Esophagus squamous epithelium (tissue), 5 donors: ENCODE data around the gene PIM1. TPM values are rescaled to one million over a fixed set of nuclear protein-coding genes. Genes with fewer than 3 reads are reported as not detected.

Source experiments
- DNase-seq: peaks from one replicate; lab custom pipeline; 2025; lab: John Stamatoyannopoulos, UW
- H3K27ac ChIP-seq, 4 donors: fragments of 200-600 bp; sonication (generic); one replicate each; pipeline ENCODE4 v1.5.1; 2016 to 2019; ENCODE audit warnings: mild to moderate bottlenecking in 1 of 4
- H3K27me3 ChIP-seq, 4 donors: fragments of 200-600 bp; sonication (generic); 1 replicate in 3 of 4; 2 replicates in 1 of 4; pipeline versions ENCODE4 v1.5.1 to v1.6.0; 2017 to 2021; ENCODE audit warnings: antibody characterized with exemption in 1 of 4
- H3K36me3 ChIP-seq, 3 donors: fragments of 200-600 bp; sonication (generic); one replicate each; pipeline ENCODE4 v1.5.1; 2016 to 2019
- H3K4me1 ChIP-seq, 3 donors: fragments of 200-600 bp; sonication (generic); one replicate each; pipeline ENCODE4 v1.5.1; 2017 to 2019
- H3K4me3 ChIP-seq, 4 donors: fragments of 200-600 bp; sonication (generic); 1 replicate in 3 of 4; 2 replicates in 1 of 4; pipeline ENCODE4 v1.5.1; 2016 to 2019; ENCODE audit warnings: mild to moderate bottlenecking in 2 of 4, moderate library complexity in 1 of 4
- H3K9me3 ChIP-seq, 3 donors: fragments of 200-600 bp; sonication (generic); one replicate each; pipeline ENCODE4 v1.5.1; 2016 to 2019
- POLR2A ChIP-seq, 4 donors: fragments of 450-650 bp; IDR thresholded peaks; one replicate each; pipeline ENCODE4 v1.6.1; 2017; ENCODE audit warnings: antibody characterized with exemption in 4 of 4, mild to moderate bottlenecking in 4 of 4, moderate library complexity in 3 of 4
- WGBS, 2 donors: methylation state at CpG; one replicate each; pipeline ENCODE4 v1.1.5; 2018; 5-methylcytosine and 5-hydroxymethylcytosine counted together
- intact Hi-C: fragments of 100-400 bp; cut with DNase I; formaldehyde crosslinking; loops from one replicate; pipeline ENCODE4 v1.15.0; 2022
- total RNA-seq, 4 donors: library from RNA; depleted of rRNA; stranded (reverse); fragments of >200 nt; gene quantifications; one replicate each; pipeline ENCODE4 v1.1.0, GENCODE V29; 2016
- TF ChIP-seq, protein P1 (sequence below), 6 experiments: fragments of 450-650 bp in 4 of 6; fragments of 200-600 bp in 2 of 6; sonication (generic) in 2 of 6; IDR thresholded peaks; one replicate each; pipeline ENCODE4 v1.5.1; 2016 to 2019; ENCODE audit warnings: antibody characterized with exemption in 6 of 6, mild to moderate bottlenecking in 4 of 6, moderate library complexity in 4 of 6
- donor health status: DM: yes; HTN: yes; CAD: no.

PIM1 gene
- total RNA-seq, 4 donors from 2014 or later = 57.3 to 206 (median 96.6) TPM

DNA sequence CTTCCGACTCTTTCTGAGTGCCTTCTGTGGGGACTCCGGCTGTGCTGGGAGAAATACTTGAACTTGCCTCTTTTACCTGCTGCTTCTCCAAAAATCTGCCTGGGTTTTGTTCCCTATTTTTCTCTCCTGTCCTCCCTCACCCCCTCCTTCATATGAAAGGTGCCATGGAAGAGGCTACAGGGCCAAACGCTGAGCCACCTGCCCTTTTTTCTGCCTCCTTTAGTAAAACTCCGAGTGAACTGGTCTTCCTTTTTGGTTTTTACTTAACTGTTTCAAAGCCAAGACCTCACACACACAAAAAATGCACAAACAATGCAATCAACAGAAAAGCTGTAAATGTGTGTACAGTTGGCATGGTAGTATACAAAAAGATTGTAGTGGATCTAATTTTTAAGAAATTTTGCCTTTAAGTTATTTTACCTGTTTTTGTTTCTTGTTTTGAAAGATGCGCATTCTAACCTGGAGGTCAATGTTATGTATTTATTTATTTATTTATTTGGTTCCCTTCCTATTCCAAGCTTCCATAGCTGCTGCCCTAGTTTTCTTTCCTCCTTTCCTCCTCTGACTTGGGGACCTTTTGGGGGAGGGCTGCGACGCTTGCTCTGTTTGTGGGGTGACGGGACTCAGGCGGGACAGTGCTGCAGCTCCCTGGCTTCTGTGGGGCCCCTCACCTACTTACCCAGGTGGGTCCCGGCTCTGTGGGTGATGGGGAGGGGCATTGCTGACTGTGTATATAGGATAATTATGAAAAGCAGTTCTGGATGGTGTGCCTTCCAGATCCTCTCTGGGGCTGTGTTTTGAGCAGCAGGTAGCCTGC lies 4.8 kb downstream of the PIM1 start:
- no peak for TF ChIP-seq POLR2A (IDR thresholded peaks at IDR 0.05)
- TF ChIP-seq, protein P1, sequence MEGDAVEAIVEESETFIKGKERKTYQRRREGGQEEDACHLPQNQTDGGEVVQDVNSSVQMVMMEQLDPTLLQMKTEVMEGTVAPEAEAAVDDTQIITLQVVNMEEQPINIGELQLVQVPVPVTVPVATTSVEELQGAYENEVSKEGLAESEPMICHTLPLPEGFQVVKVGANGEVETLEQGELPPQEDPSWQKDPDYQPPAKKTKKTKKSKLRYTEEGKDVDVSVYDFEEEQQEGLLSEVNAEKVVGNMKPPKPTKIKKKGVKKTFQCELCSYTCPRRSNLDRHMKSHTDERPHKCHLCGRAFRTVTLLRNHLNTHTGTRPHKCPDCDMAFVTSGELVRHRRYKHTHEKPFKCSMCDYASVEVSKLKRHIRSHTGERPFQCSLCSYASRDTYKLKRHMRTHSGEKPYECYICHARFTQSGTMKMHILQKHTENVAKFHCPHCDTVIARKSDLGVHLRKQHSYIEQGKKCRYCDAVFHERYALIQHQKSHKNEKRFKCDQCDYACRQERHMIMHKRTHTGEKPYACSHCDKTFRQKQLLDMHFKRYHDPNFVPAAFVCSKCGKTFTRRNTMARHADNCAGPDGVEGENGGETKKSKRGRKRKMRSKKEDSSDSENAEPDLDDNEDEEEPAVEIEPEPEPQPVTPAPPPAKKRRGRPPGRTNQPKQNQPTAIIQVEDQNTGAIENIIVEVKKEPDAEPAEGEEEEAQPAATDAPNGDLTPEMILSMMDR (IDR thresholded peaks at IDR 0.05) = no peak
- intact Hi-C loops = loop anchor here (10.0 kb wide), 1 partner anchor 150 kb away; no protein-coding TSS in a partner anchor
- peaks cover 13 to 40% (median 25%) of the 10 kb centered on the region in 3 donors for H3K36me3 ChIP-seq
- H3K4me3 ChIP-seq = peak overlapping the region; percentile 67 to 90 (median 86)
- H3K27ac ChIP-seq = peak overlapping the region; percentile 95 to 98 (median 96)
- H3K9me3 ChIP-seq = no peaks in the 10 kb centered on the region
- H3K27me3 ChIP-seq = no peaks in the 10 kb centered on the region
- peaks cover 5 to 67% (median 15%) of the 10 kb centered on the region in 3 donors for H3K4me1 ChIP-seq
- WGBS, 2 donors = 64 to 84% methylated on average over 5 to 10 of the region's 10 CpGs
- no peak for DNase-seq

DNA sequence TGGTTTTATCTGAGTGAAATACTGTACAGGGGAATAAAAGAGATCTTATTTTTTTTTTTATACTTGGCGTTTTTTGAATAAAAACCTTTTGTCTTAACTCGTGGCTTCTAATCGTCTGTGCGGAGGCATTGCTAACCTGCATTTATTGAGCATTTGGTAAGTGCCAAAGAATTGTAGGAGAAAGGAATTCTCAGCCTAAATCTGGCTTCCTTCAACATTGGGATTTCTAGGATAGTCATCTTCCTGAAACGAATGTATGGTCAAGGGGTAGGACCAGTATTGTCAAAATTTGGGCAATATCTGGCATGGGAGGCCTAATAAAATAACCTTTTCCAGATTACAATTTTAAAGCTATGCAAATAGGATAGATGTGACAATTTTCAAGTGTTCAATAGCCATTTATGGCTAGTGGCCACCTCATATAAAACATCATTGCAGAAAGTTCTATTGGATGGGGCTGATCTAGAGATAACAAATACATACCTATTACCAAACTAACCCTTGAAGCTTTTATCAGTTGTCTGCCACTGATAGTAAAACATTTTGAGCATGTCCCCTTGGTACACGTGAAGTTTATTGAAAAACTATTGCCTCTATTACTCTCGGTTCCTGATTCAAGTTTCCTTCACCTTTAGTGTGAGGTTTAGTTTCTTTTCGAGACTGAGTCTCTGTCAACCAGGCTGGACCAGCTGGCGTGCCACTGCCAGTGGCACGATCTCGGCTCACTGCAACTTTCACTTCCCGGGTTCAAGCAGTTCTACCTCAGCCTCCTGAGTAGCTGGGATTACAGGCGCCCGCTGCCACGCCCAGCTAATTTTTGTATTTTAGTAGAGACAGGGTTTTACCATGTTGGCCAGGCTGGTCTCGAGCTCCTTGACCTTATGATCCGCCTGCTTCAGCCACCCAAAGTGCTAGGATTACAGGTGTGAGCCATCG lies 5.6 kb downstream of the PIM1 start:
- H3K27ac ChIP-seq = peak overlapping the region in 3 of 4 donors; percentile 95 to 97 (median 95)
- peak overlapping the region in 2 of 4 donors; percentile 3 to 86 for H3K4me3 ChIP-seq
- intact Hi-C loops = loop anchor here (10.0 kb wide), 1 partner anchor 151 kb away; no protein-coding TSS in a partner anchor
- TF ChIP-seq, protein P1 (IDR thresholded peaks at IDR 0.05) = no peak
- TF ChIP-seq POLR2A (IDR thresholded peaks at IDR 0.05) = no peak
- no peaks in the 10 kb centered on the region for H3K9me3 ChIP-seq
- H3K4me1 ChIP-seq = peaks cover 5 to 65% (median 15%) of the 10 kb centered on the region in 3 donors
- no peaks in the 10 kb centered on the region for H3K27me3 ChIP-seq
- WGBS, 2 donors = 77 to 90% methylated on average over 15 to 18 of the region's 18 CpGs
- H3K36me3 ChIP-seq = peaks cover 13 to 37% (median 25%) of the 10 kb centered on the region in 3 donors
- DNase-seq = no peak

DNA sequence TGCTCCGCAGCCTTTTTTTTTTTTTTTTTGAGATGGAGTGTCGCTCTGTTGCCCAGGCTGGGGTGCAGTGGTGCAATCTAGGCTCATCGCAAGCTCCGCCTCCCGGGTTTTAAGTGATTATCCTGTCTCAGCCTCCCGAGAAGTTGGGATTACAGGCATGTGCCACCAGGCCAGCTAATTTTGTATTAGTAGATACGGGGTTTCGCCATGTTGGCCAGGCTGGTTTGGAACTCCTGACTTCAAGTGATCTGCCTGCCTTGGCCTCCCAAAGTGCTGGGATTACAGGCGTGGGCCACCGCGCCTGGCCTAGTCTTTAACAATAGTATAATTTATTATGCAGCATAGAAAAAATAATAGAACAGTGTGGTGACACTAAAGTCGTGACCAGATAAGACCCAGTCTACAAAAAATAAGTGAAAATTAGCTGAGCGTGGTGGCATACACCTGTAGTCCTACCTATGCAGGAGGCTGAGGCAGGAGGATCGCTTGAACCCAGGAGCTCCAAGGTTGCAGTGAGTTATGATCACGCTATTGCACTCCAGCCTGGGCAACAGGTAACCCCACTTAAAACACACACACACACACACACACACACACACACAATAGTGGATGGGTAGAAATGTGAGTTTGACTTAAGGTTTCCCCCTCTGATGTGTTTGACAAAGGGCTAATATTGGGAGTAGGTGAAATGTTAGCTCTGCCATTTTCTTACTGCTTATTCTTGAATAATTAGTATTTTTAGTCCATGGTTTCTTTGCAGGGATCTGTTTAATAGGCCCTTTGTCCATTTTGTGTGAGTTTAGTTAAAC lies 6.5 kb downstream of the PIM1 start:
- Histone ChIP-seq H3K27ac (peak overlapping the region in 2 of 4 donors; percentile 9 to 13), H3K36me3 (peaks cover 13 to 37% (median 25%) of the 10 kb centered on the region in 3 donors), H3K27me3 (no peaks in the 10 kb centered on the region), H3K4me1 (peaks cover 5 to 56% (median 15%) of the 10 kb centered on the region in 3 donors), H3K9me3 (no peaks in the 10 kb centered on the region), H3K4me3 (no peak overlapping the region)
- 85 to 90% methylated on average over 9 to 12 of the region's 15 CpGs for whole genome bisulfite sequencing, 2 donors
- intact Hi-C loops = loop anchor here (10.0 kb wide), 1 partner anchor 152 kb away; no protein-coding TSS in a partner anchor
- TF ChIP-seq, protein P1 (IDR thresholded peaks at IDR 0.05) = no peak
- TF ChIP-seq POLR2A (IDR thresholded peaks at IDR 0.05) = no peak
- no peak for DNase-seq

DNA sequence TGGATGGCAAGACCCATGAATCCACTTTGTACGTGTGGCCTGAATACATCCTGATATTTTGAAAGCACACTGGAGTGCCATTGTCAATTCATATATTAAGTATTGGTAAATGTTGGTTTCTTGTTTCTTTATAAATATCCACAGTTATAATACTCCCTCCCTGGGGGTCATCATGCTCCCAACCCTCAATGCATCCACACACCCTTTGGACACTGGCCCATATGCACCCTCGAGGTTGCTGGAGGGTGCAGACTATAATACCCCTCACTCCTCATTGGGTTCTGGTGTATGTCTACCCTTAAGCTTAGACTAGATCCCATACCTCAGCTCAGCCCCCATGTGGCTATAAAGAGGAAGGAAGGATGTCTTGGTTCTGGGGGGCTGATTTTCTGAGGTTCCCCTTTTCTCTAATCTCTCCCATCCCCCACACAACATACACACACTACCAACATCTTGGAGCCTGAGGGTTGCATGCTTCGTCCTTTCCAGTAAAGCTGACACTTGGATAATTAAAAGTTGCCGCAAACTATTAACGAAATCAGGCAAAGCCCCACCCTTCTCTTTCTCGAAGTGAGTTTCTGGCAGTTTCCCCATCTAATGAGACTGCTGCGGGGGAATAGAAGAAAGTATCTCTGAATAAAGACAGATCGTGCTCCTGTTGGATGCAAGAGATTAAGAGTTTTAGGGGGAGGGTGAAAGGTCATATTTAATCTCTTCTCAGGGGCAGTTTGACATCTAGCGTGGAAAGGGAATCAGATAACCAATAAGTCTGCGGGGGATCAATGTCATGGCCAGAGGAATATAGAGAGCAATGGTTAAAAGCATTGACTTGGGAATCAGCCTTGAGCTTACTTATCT lies 7.4 kb downstream of the PIM1 start:
- peaks cover 13 to 37% (median 24%) of the 10 kb centered on the region in 3 donors for H3K36me3 ChIP-seq
- H3K4me1 ChIP-seq = peaks cover 5 to 51% (median 15%) of the 10 kb centered on the region in 3 donors
- no peak overlapping the region for H3K4me3 ChIP-seq
- 58 to 59% methylated on average over 10 of the region's 10 CpGs for WGBS, 2 donors
- intact Hi-C loops = loop anchor here (10.0 kb wide), 1 partner anchor 153 kb away; no protein-coding TSS in a partner anchor
- H3K27me3 ChIP-seq = no peaks in the 10 kb centered on the region
- H3K27ac ChIP-seq = peak overlapping the region in 1 of 4 donors; percentile 13
- H3K9me3 ChIP-seq = no peaks in the 10 kb centered on the region
- TF ChIP-seq, protein P1 (IDR thresholded peaks at IDR 0.05) = peak in 1 of 6 experiments; percentile 12
- no peak for TF ChIP-seq POLR2A (IDR thresholded peaks at IDR 0.05)
- no peak for DNase-seq
